Dedifferentiated amniotic fluid mesenchymal stem cell (primary cell): ENCODE results near the gene SLC7A5.
A peak's percentile ranks its signal among the peaks of the same experiment; 100 is the strongest.
"Not testable (repeated sequence)": the region's sequence is repeated elsewhere in the genome, so short reads cannot be mapped to it uniquely, and the experiment has no call there.

ENCODE experiments used
- DNase-seq: peaks from one replicate; pipeline ENCODE4 v3.0.0-alpha.2; 2016; ENCODE audit errors: extremely low spot score

The SLC7A5 gene

GRCh38 chr16:87794485-87795078 lies 74.7 kb downstream of the SLC7A5 start:
- DNase-seq = no peak

- no peak for DNase-seq
These were observed 77.1 kb downstream of the SLC7A5 start for GRCh38 chr16:87792205-87792565.

- DNase-seq = no peak
These were observed 77.8 kb downstream of the SLC7A5 start for GRCh38 chr16:87791295-87792204.

GRCh38 chr16:87790292-87791100 lies 78.8 kb downstream of the SLC7A5 start:
- no peak for DNase-seq

- peak; percentile 20 for DNase-seq
These were observed 79.6 kb downstream of the SLC7A5 start for GRCh38 chr16:87789437-87790291.

- not testable (repeated sequence) for DNase-seq
These were observed 80.4 kb downstream of the SLC7A5 start for GRCh38 chr16:87788730-87789436.

- DNase-seq = not testable (repeated sequence)
These were observed 81.7 kb downstream of the SLC7A5 start for GRCh38 chr16:87787451-87788091.

GRCh38 chr16:87784812-87785211 lies 84.5 kb downstream of the SLC7A5 start:
- DNase-seq = peak; percentile 23

GRCh38 chr16:87782033-87782432 lies 87.3 kb downstream of the SLC7A5 start:
- no peak for DNase-seq

GRCh38 chr16:87780385-87780989 lies 88.8 kb downstream of the SLC7A5 start:
- DNase-seq = no peak
